Ascending aorta (tissue), 2 donors: ENCODE measurements around the gene CREBBP. TPM values are rescaled to one million over a fixed set of nuclear protein-coding genes. Genes with fewer than 3 reads are reported as not detected.

Experiments used
- DNase-seq, 2 donors: peaks; one replicate each; pipeline ENCODE4 v3.0.0-alpha.2; 2019; ENCODE audit warnings: low spot score in 2 of 2
- H3K27ac ChIP-seq, 2 donors: fragments of 200-600 bp; sonication (generic); one replicate each; pipeline ENCODE4 v1.5.1; 2016 to 2017; ENCODE audit warnings: mild to moderate bottlenecking in 1 of 2
- H3K27me3 ChIP-seq: fragments of 200-600 bp; sonication (generic); one replicate; pipeline ENCODE4 v1.5.1; 2017
- H3K36me3 ChIP-seq, 2 donors: fragments of 200-600 bp; sonication (generic); one replicate each; pipeline ENCODE4 v1.5.1; 2016
- H3K4me1 ChIP-seq, 2 donors: fragments of 200-600 bp; sonication (generic); one replicate each; pipeline ENCODE4 v1.5.1; 2016 to 2017; ENCODE audit warnings: mild to moderate bottlenecking in 1 of 2
- H3K4me3 ChIP-seq, 2 donors: fragments of 200-600 bp; sonication (generic); one replicate each; pipeline ENCODE4 v1.5.1; 2016 to 2017; ENCODE audit warnings: mild to moderate bottlenecking in 1 of 2
- H3K9me3 ChIP-seq, 2 donors: fragments of 200-600 bp; sonication (generic); one replicate each; pipeline ENCODE4 v1.5.1; 2016
- CTCF ChIP-seq, 3 experiments: fragments of 200-600 bp in 2 of 3; fragments of 450-650 bp in 1 of 3; sonication (generic) in 2 of 3; IDR thresholded peaks; one replicate each; pipeline ENCODE4 v1.5.1; 2016 to 2019; ENCODE audit warnings: antibody characterized with exemption in 3 of 3, mild to moderate bottlenecking in 1 of 3, moderate library complexity in 1 of 3
- intact Hi-C: fragments of 100-400 bp; cut with DNase I; formaldehyde crosslinking; loops from one replicate; pipeline ENCODE4 v1.15.1; 2023
- total RNA-seq: library from RNA; depleted of rRNA; stranded (reverse); fragments of >200 nt; gene quantifications from one replicate; pipeline ENCODE4 v1.1.0, GENCODE V29; 2016

Gene CREBBP
- total RNA-seq, 1 donor from 2014 or later, result 73.7 TPM

- intact Hi-C loops, result loop anchor here (5.0 kb wide), 1 partner anchor 81 kb away; no protein-coding TSS in a partner anchor
- H3K4me1 ChIP-seq, result peaks cover 25 to 79% of the 10 kb centered on the region in 2 donors
These were observed 6.9 kb downstream of the CREBBP start for GRCh38 chr16:3873482-3874173.

GRCh38 chr16:3872216-3872895, 8.2 kb downstream of the CREBBP start:
- H3K27ac ChIP-seq, result peak overlapping the region; percentile 61 to 68
- peaks cover 18 to 82% of the 10 kb centered on the region in 2 donors for H3K4me1 ChIP-seq
- H3K36me3 ChIP-seq, result no peaks in the 10 kb centered on the region
- H3K4me3 ChIP-seq, result peak overlapping the region; percentile 6 to 35
- no peak for TF ChIP-seq CTCF (IDR thresholded peaks at IDR 0.05)
- no peaks in the 10 kb centered on the region for H3K9me3 ChIP-seq
- intact Hi-C loops, result loop anchor here (5.0 kb wide), 1 partner anchor 80 kb away; no protein-coding TSS in a partner anchor
- no peak for DNase-seq
- H3K27me3 ChIP-seq, result no peaks in the 10 kb centered on the region

More at GRCh38 chr16:3873482-3874173, 6.9 kb downstream of the CREBBP start:
- Histone ChIP-seq H3K9me3 (no peaks in the 10 kb centered on the region), H3K27me3 (no peaks in the 10 kb centered on the region), H3K36me3 (no peaks in the 10 kb centered on the region), H3K4me3 (peak overlapping the region in 1 of 2 donors; percentile 6), H3K27ac (peak overlapping the region; percentile 57 to 61)
- no peak for TF ChIP-seq CTCF (IDR thresholded peaks at IDR 0.05)
- no peak for DNase-seq

GRCh38 chr16:3868967-3869366, 11.5 kb downstream of the CREBBP start:
- TF ChIP-seq CTCF (IDR thresholded peaks at IDR 0.05), result no peak
- no peak for DNase-seq
- Histone ChIP-seq H3K9me3 (no peaks in the 10 kb centered on the region), H3K27me3 (no peaks in the 10 kb centered on the region), H3K4me1 (peaks cover 9 to 75% of the 10 kb centered on the region in 2 donors), H3K27ac (peak overlapping the region in 1 of 2 donors; percentile 3), H3K4me3 (no peak overlapping the region), H3K36me3 (no peaks in the 10 kb centered on the region)
- intact Hi-C loops, result no loop called here

- Histone ChIP-seq H3K36me3 (no peaks in the 10 kb centered on the region), H3K4me3 (no peak overlapping the region), H3K4me1 (peaks cover 6 to 75% of the 10 kb centered on the region in 2 donors), H3K9me3 (no peaks in the 10 kb centered on the region), H3K27ac (no peak overlapping the region), H3K27me3 (no peaks in the 10 kb centered on the region)
- no peak for TF ChIP-seq CTCF (IDR thresholded peaks at IDR 0.05)
- intact Hi-C loops, result no loop called here
- DNase-seq, result no peak
These were observed 12.0 kb downstream of the CREBBP start for GRCh38 chr16:3868556-3868955.

- no peaks in the 10 kb centered on the region for H3K27me3 ChIP-seq
- H3K4me3 ChIP-seq, result no peak overlapping the region
- peaks cover 6 to 73% of the 10 kb centered on the region in 2 donors for H3K4me1 ChIP-seq
- no peak overlapping the region for H3K27ac ChIP-seq
- DNase-seq, result no peak
- intact Hi-C loops, result no loop called here
- no peaks in the 10 kb centered on the region for H3K36me3 ChIP-seq
- no peak for TF ChIP-seq CTCF (IDR thresholded peaks at IDR 0.05)
- H3K9me3 ChIP-seq, result no peaks in the 10 kb centered on the region
These were observed 13.6 kb downstream of the CREBBP start for GRCh38 chr16:3866703-3867431.
